ENCODE measurements around the gene PLEKHN1. TPM values are rescaled to one million over a fixed set of nuclear protein-coding genes. Genes with fewer than 3 reads are reported as not detected.
A peak's percentile ranks its signal among the peaks of the same experiment; 100 is the strongest.

PLEKHN1 gene
- total RNA-seq, 1 donor from 2014 or later = under 0.01 TPM

GRCh38 chr1:960363-961131, 5.7 kb upstream of the PLEKHN1 start, which contains the start of gene KLHL17:
TSS of gene KLHL17 (plus strand) at chr1:960584. CDS start at chr1:960694, 110 bp downstream.
- peak; percentile 65 to 74 for DNase-seq (ENCODE audit: low read depth in 2 of 2)

DNA sequence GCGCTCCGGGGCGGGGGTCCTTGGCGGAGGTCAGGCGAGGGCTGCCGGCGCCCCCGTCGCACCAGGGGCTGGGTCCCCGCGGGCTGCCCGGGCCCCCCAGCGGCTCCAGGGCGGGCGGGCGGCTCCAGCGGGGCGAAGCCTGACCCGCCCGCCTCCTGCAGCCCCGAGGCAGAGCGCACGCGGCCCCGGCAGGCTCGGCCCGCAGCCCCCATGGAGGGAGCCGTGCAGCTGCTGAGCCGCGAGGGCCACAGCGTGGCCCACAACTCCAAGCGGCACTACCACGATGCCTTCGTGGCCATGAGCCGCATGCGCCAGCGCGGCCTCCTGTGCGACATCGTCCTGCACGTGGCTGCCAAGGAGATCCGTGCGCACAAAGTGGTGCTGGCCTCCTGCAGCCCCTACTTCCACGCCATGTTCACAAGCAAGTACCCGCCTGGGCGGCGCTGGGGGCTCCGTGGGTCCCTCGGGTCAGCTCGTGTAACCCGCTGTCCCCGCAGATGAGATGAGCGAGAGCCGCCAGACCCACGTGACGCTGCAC, 5.1 kb upstream of the PLEKHN1 start:
- DNase-seq (ENCODE audit: low read depth in 2 of 2) = peak; percentile 16 to 31

- no peak for DNase-seq (ENCODE audit: low read depth in 2 of 2)
Observed at GRCh38 chr1:962381-963300, 3.6 kb upstream of the PLEKHN1 start.

DNA sequence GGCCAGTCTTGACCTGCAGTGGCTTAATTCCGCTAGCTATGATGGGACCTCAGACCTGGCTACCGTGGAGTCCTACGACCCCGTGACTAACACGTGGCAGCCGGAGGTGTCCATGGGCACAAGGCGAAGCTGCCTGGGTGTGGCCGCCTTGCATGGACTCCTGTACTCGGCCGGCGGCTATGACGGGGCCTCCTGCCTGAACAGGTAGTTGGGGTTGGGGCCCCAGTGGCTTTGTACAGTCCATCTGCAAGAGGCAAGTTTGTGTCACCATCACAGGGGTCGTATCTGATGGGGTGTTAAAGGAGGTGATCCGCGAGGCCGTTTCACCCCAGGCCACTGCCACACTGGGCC, 3.0 kb upstream of the PLEKHN1 start:
- DNase-seq (ENCODE audit: low read depth in 2 of 2) = no peak

- DNase-seq (ENCODE audit: low read depth in 2 of 2) = no peak
Observed at GRCh38 chr1:963746-964525, 2.3 kb upstream of the PLEKHN1 start.

- DNase-seq (ENCODE audit: low read depth in 2 of 2) = no peak
Observed at GRCh38 chr1:964691-965525, 1.4 kb upstream of the PLEKHN1 start.

- DNase-seq (ENCODE audit: low read depth in 2 of 2) = no peak
Observed at GRCh38 chr1:965526-966134, 652 bp upstream of the PLEKHN1 start.

- DNase-seq (ENCODE audit: low read depth in 2 of 2) = peak; percentile 51 to 54
Observed at GRCh38 chr1:966704-967300, 520 bp downstream of the PLEKHN1 start.

DNA sequence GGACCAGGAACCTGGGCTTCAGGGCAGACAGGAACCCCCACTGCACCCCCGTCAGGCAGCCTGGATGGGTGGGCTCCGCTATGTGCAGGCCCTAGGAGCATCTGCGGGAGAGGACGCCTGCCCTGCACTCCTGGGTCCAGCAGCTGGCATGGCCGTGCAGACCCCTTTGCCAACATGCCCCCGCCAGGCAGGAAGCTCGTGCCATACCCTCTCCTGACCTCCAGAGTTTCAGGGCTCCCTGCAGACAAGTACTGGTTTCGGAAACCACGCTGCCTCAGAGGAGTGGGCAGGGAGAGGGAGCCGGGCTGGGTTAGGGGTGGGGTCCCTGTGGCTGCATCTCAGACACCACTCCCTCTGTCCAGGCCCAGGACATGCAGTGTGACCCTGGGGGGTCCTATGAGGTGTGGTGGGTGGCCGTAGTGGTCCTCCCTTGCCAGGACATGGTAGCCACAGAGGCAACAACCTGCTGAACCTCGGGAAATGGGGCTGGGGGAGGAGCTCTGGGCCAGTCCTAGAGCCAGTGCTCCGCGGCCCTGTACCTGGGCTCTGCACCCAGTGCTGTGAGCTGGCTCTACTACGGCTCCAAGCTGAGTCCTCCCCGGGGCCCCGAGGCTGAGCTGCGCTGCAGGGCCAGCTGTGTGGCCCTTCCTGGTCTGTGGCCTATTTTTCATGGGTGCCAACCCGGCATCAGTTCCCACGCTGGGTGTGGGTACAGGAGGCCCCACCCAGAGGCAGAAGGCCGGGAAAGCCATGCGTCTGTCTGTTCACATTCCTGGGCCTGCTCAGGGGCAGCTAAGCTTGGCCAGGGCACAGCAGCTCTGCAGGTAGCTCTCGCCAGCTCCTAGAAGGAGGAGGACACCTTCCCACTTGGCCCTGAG, 1.4 kb downstream of the PLEKHN1 start:
- DNase-seq (ENCODE audit: low read depth in 2 of 2) = no peak

DNA sequence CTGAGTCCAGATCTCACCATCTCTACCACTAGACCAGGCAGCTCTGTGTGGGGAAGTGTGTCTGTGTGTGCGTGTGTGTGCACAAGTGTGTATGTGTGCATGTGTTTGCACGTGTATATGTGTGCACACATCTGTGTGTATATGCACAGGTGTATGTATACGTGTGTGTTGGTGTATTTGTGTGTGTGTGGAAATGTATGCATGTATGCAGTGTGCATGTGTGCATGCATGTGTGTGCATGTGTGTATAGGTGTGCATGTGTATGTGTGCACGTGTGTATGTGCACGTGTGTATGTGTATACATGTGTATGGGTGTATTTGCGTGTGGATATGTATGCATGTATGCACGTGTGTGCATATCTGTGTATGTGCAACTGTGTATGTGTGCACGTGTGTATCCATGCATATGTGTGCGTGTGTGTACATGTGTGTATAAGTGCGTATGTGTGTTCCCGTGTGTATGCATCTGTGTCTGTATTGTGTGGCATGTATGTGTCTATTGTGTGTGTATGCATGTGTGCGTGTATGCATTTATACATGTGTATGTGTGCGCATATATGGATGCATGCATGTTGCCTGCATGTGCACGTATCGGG, 3.1 kb downstream of the PLEKHN1 start:
- DNase-seq (ENCODE audit: low read depth in 2 of 2) = no peak

GRCh38 chr1:970242-970972, 4.1 kb downstream of the PLEKHN1 start:
- DNase-seq (ENCODE audit: low read depth in 2 of 2) = no peak

- no peak for DNase-seq (ENCODE audit: low read depth in 2 of 2)
Observed at GRCh38 chr1:970973-971730, 4.9 kb downstream of the PLEKHN1 start.

GRCh38 chr1:971751-972506, 5.6 kb downstream of the PLEKHN1 start:
- DNase-seq (ENCODE audit: low read depth in 2 of 2) = no peak

DNA sequence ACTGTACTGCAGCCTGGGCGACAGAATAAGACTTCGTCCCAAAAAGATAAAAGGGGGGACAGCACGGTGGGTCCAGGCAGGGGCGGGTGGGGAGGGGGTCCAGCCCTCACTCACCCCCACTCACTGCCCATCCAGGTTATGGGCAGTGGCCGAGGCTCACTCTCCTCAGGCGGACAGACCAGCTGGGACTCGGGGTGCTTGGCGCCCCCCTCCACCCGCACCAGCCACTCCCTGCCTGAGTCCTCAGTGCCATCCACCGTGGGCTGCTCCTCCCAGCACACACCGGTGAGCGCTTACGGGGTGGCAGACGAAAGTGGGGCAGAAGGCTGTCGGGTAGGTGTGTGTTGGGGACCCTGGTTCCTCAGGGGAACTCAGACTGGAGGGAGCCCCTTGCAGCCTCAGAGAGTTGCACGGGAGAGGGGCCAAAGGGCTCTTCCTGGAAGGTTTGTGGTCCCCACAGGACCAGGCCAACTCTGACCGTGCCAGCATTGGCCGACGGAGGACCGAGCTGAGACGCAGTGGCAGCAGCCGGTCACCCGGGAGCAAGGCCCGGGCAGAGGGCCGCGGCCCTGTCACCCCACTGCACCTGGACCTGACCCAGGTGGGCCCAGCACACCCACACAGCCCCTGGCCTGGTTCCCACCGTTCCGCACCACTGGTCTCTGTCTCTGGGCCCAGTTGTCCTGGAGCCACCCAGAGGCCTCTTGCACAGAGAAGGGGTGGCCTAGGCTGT, 6.6 kb downstream of the PLEKHN1 start:
- DNase-seq (ENCODE audit: low read depth in 2 of 2) = no peak

All from lung microvascular endothelial cell (primary cell).